ENCODE measurements around the gene GATAD1. TPM values are rescaled to one million over a fixed set of nuclear protein-coding genes. Genes with fewer than 3 reads are reported as not detected.

The GATAD1 gene
- total and polyA plus RNA-seq, 10 of the 15 experiments (the other 5 are each of a cell fraction or from before 2014, with no cell fraction given), result 5.5 to 45.2 (median 14.2) TPM

GRCh38 chr7:92432299-92432946 lies 14.9 kb upstream of the GATAD1 start:
- no peaks in the 10 kb centered on the region for H3K9me3 ChIP-seq (replicated peaks; ENCODE audit: control insufficient read depth, insufficient read depth, low read length)
- 84% methylated on average over 3 of the region's 3 CpGs for WGBS (ENCODE audit: insufficient coverage, insufficient replicate concordance, low lambda C conversion rate, missing lambda C conversion rate)

GRCh38 chr7:92433019-92433418 lies 14.3 kb upstream of the GATAD1 start:
- ChIA-PET CTCF (no interaction called here), POLR2A (no interaction called here), RAD21 (ENCODE audit: unreplicated experiment) (no interaction called here), SMC1A (ENCODE audit: uncharacterized antibody, unreplicated experiment) (no interaction called here)
- Histone ChIP-seq H3K4me3 (no peak overlapping the region), H3K27me3 (replicated peaks in 1 of 2; ENCODE audit: control insufficient read depth in 2 of 2, insufficient read depth in 2 of 2, low read length in 1 of 2) (no peaks in the 10 kb centered on the region; a peak in 1 of 4 replicates), H3K9me3 (replicated peaks; ENCODE audit: control insufficient read depth, insufficient read depth, low read length) (no peaks in the 10 kb centered on the region), H3K79me2 (ENCODE audit: control insufficient read depth, insufficient read depth, low read length) (no peaks in the 10 kb centered on the region), H3K36me3 (ENCODE audit: control insufficient read depth in 2 of 2, insufficient read depth in 2 of 2, low read length in 1 of 2) (no peaks in the 10 kb centered on the region), H3K27ac (ENCODE audit: control insufficient read depth, insufficient read depth) (no peak overlapping the region), H3K4me1 (ENCODE audit: control insufficient read depth, insufficient read depth, low read length) (no peaks in the 10 kb centered on the region), H3K9ac (ENCODE audit: control insufficient read depth, insufficient read depth, low read length) (no peak overlapping the region), H4K20me1 (ENCODE audit: control insufficient read depth, insufficient read depth) (no peaks in the 10 kb centered on the region), H2AFZ (ENCODE audit: control insufficient read depth, low read depth, low read length) (no peak overlapping the region), H3K4me2 (ENCODE audit: control insufficient read depth, insufficient read depth) (no peak overlapping the region)
- in situ Hi-C loops (cut with MboI) (loop anchor here (25.0 kb wide), 1 partner anchor 1346 kb away; no protein-coding TSS in a partner anchor), intact Hi-C loops (cut with micrococcal nuclease; ENCODE audit: unreplicated experiment) (no loop called here)
- no peak for TF ChIP-seq ATF2 (IDR thresholded peaks at IDR 0.05; ENCODE audit: low read length)
- DNase-seq (ENCODE audit: low read depth, low spot score) (no peak), FAIRE-seq (no peak), ATAC-seq (no peak)
- no TSS peak for BruUV-seq (replicated peaks)
- 75% methylated on average over 8 of the region's 8 CpGs for WGBS (ENCODE audit: insufficient coverage, insufficient replicate concordance, low lambda C conversion rate, missing lambda C conversion rate)

More at GRCh38 chr7:92432299-92432946, 14.9 kb upstream of the GATAD1 start:
- no TSS peak for BruUV-seq (replicated peaks)
- H3K36me3 ChIP-seq (ENCODE audit: control insufficient read depth in 2 of 2, insufficient read depth in 2 of 2, low read length in 1 of 2), result no peaks in the 10 kb centered on the region
- TF ChIP-seq ESRRA (IDR thresholded peaks at IDR 0.05; ENCODE audit: low read length) (no peak), MYB (IDR thresholded peaks at IDR 0.05; ENCODE audit: borderline replicate concordance, low read depth, low read length) (no peak), CREB1 (IDR thresholded peaks at IDR 0.05; ENCODE audit: low read depth) (no peak), BRCA1 (IDR thresholded peaks at IDR 0.05; ENCODE audit: low read depth, low read length) (no peak), TBL1XR1 (IDR thresholded peaks at IDR 0.05; ENCODE audit: low read depth, low read length) (no peak), KLF5 (IDR thresholded peaks at IDR 0.05; ENCODE audit: partially characterized antibody) (no peak), JUND (IDR thresholded peaks at IDR 0.05; ENCODE audit: low read depth, low read length) (no peak), PAX8 (IDR thresholded peaks at IDR 0.05) (no peak), RB1 (IDR thresholded peaks at IDR 0.05; ENCODE audit: borderline replicate concordance) (no peak)
- ChIA-PET POLR2A (no interaction called here), CTCF (no interaction called here), SMC1A (ENCODE audit: uncharacterized antibody, unreplicated experiment) (no interaction called here), RAD21 (ENCODE audit: unreplicated experiment) (no interaction called here)
- no peaks in the 10 kb centered on the region for H3K4me1 ChIP-seq (ENCODE audit: control insufficient read depth, insufficient read depth, low read length)
- no peaks in the 10 kb centered on the region; a peak in 1 of 4 replicates for H3K27me3 ChIP-seq (replicated peaks in 1 of 2; ENCODE audit: control insufficient read depth in 2 of 2, insufficient read depth in 2 of 2, low read length in 1 of 2)
- no peak overlapping the region for H2AFZ ChIP-seq (ENCODE audit: control insufficient read depth, low read depth, low read length)
- DNase-seq (ENCODE audit: low read depth, low spot score) (no peak), FAIRE-seq (no peak), ATAC-seq (no peak)
- no peak overlapping the region for H3K27ac ChIP-seq (ENCODE audit: control insufficient read depth, insufficient read depth)
- H3K9ac ChIP-seq (ENCODE audit: control insufficient read depth, insufficient read depth, low read length), result no peak overlapping the region
- no peaks in the 10 kb centered on the region for H3K79me2 ChIP-seq (ENCODE audit: control insufficient read depth, insufficient read depth, low read length)
- in situ Hi-C loops (cut with MboI), result loop anchor here (25.0 kb wide), 1 partner anchor 1345 kb away; no protein-coding TSS in a partner anchor
- H3K4me3 ChIP-seq, result no peak overlapping the region
- H4K20me1 ChIP-seq (ENCODE audit: control insufficient read depth, insufficient read depth), result no peaks in the 10 kb centered on the region
- intact Hi-C loops (cut with micrococcal nuclease; ENCODE audit: unreplicated experiment), result no loop called here
- H3K4me2 ChIP-seq (ENCODE audit: control insufficient read depth, insufficient read depth), result no peak overlapping the region

Measured in GM12878 (cell line).